Endothelial cell (in vitro differentiated cells): ENCODE data around the gene GNAQ. TPM values are rescaled to one million over a fixed set of nuclear protein-coding genes. Genes with fewer than 3 reads are reported as not detected.
"Not testable (repeated sequence)": the region's sequence is repeated elsewhere in the genome, so short reads cannot be mapped to it uniquely, and the experiment has no call there.

Experiments used
- DNase-seq: peaks from one replicate; pipeline ENCODE4 v3.0.0; 2021; ENCODE audit warnings: low spot score
- H3K27ac Mint-ChIP-seq: one replicate; pipeline ENCODE4 v1.8.0; 2021; ENCODE audit warnings: mixed read lengths, inconsistent platforms; ENCODE audit not compliant: unreplicated experiment
- H3K27me3 Mint-ChIP-seq: one replicate; pipeline ENCODE4 v1.8.0; 2021; ENCODE audit warnings: mild to moderate bottlenecking, moderate library complexity, mixed read lengths, inconsistent platforms; ENCODE audit not compliant: unreplicated experiment
- H3K36me3 Mint-ChIP-seq: one replicate; pipeline ENCODE4 v1.8.0; 2021; ENCODE audit warnings: mild to moderate bottlenecking, low read depth, mixed read lengths, inconsistent platforms; ENCODE audit not compliant: unreplicated experiment
- H3K4me1 Mint-ChIP-seq: one replicate; pipeline ENCODE4 v1.8.0; 2021; ENCODE audit warnings: mild to moderate bottlenecking, mixed read lengths, inconsistent platforms; ENCODE audit not compliant: unreplicated experiment
- H3K4me3 Mint-ChIP-seq: one replicate; pipeline ENCODE4 v1.8.0; 2021; ENCODE audit warnings: mild to moderate bottlenecking, mixed read lengths, inconsistent platforms; ENCODE audit not compliant: unreplicated experiment
- H3K9me3 Mint-ChIP-seq: one replicate; pipeline ENCODE4 v1.8.0; 2021; ENCODE audit warnings: mixed read lengths, inconsistent platforms; ENCODE audit not compliant: unreplicated experiment
- total RNA-seq: library from RNA; stranded (reverse); fragmentation: NEBNext Ultra II Directional; extraction: Animal tissue kit (Norgen Biotek cat#: 25700); gene quantifications from one replicate; pipeline ENCODE4 v1.2.1, GENCODE V29; 2021; ENCODE audit not compliant: unreplicated experiment
- TF ChIP-seq, protein P1 (sequence below): fragments of 200-600 bp; sonication (generic); IDR thresholded peaks from one replicate; pipeline ENCODE4 v1.5.0; 2021; ENCODE audit warnings: antibody characterized with exemption; ENCODE audit not compliant: unreplicated experiment

GNAQ gene
- total RNA-seq, 1 donor from 2014 or later, result 94.6 TPM

DNA sequence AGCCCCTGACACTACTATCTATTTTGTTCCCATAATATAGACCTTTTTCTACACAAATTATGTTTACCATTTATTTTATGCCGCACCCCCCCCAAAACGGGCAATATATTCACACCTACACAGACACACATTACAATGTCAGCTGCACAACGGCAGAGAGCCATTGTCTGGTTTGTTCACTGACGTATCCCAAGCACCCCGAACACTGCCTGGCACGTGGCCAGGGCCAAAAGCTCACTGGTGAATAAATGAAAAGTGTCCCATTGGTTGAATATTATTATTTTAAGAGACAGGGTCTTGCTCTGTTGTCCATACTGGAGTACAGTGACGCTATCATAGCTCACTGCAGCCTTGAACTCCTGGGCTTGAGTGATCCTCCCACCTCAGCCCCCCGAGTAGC, 150.5 kb downstream of the GNAQ start:
- peaks cover 2% of the 10 kb centered on the region for H3K27me3 Mint-ChIP-seq
- H3K4me1 Mint-ChIP-seq, result peaks cover 16% of the 10 kb centered on the region
- H3K4me3 Mint-ChIP-seq, result no peak overlapping the region
- DNase-seq, result no peak
- TF ChIP-seq, protein P1, sequence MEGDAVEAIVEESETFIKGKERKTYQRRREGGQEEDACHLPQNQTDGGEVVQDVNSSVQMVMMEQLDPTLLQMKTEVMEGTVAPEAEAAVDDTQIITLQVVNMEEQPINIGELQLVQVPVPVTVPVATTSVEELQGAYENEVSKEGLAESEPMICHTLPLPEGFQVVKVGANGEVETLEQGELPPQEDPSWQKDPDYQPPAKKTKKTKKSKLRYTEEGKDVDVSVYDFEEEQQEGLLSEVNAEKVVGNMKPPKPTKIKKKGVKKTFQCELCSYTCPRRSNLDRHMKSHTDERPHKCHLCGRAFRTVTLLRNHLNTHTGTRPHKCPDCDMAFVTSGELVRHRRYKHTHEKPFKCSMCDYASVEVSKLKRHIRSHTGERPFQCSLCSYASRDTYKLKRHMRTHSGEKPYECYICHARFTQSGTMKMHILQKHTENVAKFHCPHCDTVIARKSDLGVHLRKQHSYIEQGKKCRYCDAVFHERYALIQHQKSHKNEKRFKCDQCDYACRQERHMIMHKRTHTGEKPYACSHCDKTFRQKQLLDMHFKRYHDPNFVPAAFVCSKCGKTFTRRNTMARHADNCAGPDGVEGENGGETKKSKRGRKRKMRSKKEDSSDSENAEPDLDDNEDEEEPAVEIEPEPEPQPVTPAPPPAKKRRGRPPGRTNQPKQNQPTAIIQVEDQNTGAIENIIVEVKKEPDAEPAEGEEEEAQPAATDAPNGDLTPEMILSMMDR, result no peak
- no peaks in the 10 kb centered on the region for H3K36me3 Mint-ChIP-seq
- H3K9me3 Mint-ChIP-seq, result no peaks in the 10 kb centered on the region
- H3K27ac Mint-ChIP-seq, result no peak overlapping the region

DNA sequence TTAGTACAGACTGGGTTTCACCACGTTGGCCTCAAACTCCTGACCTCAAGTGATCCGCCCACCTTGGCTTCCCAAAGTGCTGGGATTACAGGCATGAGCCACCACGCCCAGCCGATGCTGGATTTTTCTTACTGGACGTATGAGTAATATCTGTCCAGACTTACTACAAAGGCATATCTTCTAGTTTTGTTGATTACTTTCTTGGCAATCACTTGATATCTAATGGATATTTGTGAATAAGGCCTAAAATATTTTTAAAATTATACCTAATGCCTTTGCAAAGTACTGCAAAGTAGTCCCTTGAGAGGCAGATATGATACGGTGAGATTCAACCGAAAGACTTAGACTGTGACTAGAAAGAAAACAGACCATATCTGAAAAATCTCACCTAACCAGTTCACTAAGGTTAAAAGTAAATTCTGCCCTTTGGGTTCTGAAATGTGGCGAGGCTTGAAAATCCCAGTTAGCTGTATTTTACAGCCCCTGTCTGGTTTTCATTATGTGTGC, 152.1 kb downstream of the GNAQ start:
- Mint-ChIP-seq H3K36me3 (no peaks in the 10 kb centered on the region), H3K4me1 (peaks cover 18% of the 10 kb centered on the region), H3K9me3 (no peaks in the 10 kb centered on the region), H3K27me3 (peaks cover 2% of the 10 kb centered on the region), H3K4me3 (no peak overlapping the region), H3K27ac (no peak overlapping the region)
- no peak for DNase-seq
- TF ChIP-seq, protein P1, result no peak

DNA sequence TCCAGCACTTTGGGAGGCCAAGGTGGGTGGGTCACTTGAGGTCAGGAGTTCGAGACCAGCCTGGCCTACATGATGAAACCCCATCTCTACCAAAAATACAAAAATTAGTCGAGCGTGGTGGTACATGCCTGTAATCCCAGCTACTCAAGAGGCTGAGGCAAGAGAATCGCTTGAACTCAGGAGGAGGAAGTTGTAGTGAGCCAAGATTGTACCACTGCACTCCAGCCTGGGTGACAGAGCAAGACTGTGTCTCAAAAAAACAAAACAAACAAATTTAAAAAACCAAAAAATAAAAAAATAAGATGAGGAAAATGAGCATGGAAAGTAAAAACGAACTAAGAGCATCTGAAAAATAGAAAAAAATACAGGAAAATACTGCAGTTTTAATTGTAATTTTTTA, 152.8 kb downstream of the GNAQ start:
- H3K9me3 Mint-ChIP-seq, H3K27me3 Mint-ChIP-seq, H3K36me3 Mint-ChIP-seq, H3K27ac Mint-ChIP-seq, H3K4me3 Mint-ChIP-seq, DNase-seq: not testable (repeated sequence)
- H3K4me1 Mint-ChIP-seq, result peaks cover 17% of the 10 kb centered on the region

DNA sequence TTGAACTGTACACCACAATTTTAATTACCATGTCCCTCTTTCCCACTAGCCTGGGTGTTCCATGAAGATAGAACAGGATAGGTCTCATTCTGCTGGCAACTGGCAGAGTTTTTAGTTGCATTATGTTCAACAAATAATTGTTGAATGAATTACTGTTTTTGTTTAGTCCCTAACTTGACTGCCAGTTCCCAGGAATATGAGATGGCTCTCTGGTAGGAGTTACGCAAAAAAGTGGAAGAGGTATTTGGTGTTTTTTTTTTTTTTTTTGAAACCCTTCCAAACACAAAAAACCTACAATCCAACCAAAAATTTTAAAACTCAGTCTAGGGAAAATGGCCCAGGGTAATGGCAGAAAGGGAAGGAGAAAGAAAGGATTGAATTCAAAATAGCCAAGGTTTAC, 153.6 kb downstream of the GNAQ start:
- peak overlapping the region; percentile 21 for H3K27ac Mint-ChIP-seq
- peaks cover 22% of the 10 kb centered on the region for H3K4me1 Mint-ChIP-seq
- peaks cover 2% of the 10 kb centered on the region for H3K27me3 Mint-ChIP-seq
- no peaks in the 10 kb centered on the region for H3K36me3 Mint-ChIP-seq
- TF ChIP-seq, protein P1, result no peak
- H3K4me3 Mint-ChIP-seq, result no peak overlapping the region
- DNase-seq, result no peak
- no peaks in the 10 kb centered on the region for H3K9me3 Mint-ChIP-seq

DNA sequence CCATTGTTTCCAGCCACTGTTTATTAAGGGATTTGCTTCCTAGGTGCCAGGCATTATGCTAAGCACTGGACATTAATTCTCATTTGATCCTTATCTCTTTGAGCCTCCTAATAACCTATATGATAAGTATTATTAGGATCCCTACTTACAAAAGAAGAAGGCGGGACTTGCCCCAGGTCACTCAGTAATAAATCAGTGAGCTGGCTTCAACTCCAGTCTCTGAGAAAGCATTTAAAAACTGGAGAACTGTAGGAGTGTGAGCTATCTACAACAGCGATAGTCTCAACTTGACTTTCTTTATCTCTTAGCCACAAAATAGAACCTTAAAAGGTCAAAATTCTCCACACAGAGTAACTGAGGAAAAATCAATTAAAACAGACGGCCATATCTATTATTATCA, 155.0 kb downstream of the GNAQ start:
- H3K9me3 Mint-ChIP-seq, result no peaks in the 10 kb centered on the region
- TF ChIP-seq, protein P1, result no peak
- no peak for DNase-seq
- peaks cover 28% of the 10 kb centered on the region for H3K4me1 Mint-ChIP-seq
- H3K27ac Mint-ChIP-seq, result peak overlapping the region; percentile 85
- no peak overlapping the region for H3K4me3 Mint-ChIP-seq
- no peaks in the 10 kb centered on the region for H3K27me3 Mint-ChIP-seq
- no peaks in the 10 kb centered on the region for H3K36me3 Mint-ChIP-seq

DNA sequence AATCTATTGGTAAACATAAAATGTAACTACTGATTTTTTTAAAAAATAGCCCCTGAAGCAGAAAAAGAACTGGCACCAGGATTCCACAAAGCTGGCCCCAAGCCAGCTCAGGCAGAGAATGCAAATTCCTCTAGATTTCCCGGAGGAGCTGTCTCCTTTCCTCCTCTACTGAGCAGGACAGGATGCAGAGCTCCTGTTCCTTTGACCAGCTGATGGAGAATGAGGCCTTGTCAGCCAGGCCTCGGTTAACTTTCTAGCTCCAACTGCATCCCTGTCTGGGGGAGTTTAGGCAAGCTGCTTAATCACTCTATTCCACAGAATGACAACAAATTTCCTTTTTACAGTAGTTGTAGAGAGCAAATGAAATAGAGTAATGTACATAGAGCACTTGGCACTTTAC, 155.5 kb downstream of the GNAQ start:
- Mint-ChIP-seq H3K27me3 (no peaks in the 10 kb centered on the region), H3K27ac (no peak overlapping the region), H3K4me3 (no peak overlapping the region), H3K9me3 (no peaks in the 10 kb centered on the region), H3K36me3 (no peaks in the 10 kb centered on the region), H3K4me1 (peaks cover 28% of the 10 kb centered on the region)
- peak; percentile 35 for DNase-seq
- TF ChIP-seq, protein P1, result no peak
